ENCODE results near the gene DIABLO.
"Not testable (repeated sequence)": the region's sequence is repeated elsewhere in the genome, so short reads cannot be mapped to it uniquely, and the experiment has no call there.

The DIABLO gene

DNA sequence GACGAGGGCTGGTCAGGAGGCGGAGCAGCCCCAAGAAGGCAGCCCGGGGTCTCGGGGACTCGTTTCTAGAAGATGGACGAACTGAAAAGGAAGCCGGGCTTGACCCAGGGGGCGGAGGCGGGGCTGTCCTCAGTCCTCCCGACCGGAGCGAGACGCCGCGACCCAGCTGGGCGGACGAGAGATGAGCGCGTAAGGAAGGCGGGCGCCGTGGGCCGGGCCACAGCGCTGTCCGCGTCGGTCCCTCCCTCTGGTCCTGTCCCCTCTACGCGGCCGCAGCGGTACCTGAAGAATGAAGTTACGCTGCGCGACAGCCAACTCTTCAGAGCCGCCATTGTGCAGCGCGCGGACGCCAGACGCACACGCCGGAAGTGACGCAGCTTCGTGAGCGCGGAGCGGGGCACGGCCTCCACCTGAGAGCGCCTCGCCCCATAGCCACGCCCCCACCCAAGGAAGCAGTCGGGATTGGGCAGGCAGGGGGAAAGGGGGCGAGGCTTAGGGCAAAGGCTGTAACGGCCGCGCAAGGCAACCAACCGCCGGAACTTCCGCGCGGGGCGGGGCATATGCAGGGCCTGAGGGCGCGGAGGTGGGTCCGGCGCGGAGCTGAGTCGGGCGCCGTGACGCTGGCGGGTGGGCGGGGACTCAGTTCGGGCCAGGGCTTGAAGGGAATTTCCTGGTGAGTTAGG lies at the start of gene DIABLO:
Gene DIABLO, minus strand, starts transcription at position 370 of the 683 bp plus-strand sequence. Its CDS starts 38 bp downstream, at position 332.
- DNase-seq (ENCODE audit: low read depth), result peak; percentile 100

DNA sequence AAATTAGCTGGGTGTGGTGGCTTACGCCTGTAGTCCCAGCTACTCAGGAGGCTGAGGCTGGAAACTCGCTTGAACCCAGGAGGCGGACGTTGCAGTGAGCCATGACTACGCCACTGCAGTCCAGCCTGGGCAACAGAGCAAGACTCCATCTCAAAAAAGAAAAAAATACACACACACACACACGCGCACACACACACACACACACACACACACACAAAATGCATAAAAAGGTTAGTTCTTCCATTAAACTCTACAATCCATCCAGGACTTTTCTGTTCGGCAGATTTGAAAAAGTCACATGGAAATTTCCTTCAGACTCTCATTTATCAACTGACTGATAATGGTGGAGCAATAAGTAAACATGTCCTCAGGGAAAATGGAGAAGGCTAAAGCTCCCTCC lies 49.6 kb upstream of the DIABLO start:
- DNase-seq (ENCODE audit: low read depth), result no peak

DNA sequence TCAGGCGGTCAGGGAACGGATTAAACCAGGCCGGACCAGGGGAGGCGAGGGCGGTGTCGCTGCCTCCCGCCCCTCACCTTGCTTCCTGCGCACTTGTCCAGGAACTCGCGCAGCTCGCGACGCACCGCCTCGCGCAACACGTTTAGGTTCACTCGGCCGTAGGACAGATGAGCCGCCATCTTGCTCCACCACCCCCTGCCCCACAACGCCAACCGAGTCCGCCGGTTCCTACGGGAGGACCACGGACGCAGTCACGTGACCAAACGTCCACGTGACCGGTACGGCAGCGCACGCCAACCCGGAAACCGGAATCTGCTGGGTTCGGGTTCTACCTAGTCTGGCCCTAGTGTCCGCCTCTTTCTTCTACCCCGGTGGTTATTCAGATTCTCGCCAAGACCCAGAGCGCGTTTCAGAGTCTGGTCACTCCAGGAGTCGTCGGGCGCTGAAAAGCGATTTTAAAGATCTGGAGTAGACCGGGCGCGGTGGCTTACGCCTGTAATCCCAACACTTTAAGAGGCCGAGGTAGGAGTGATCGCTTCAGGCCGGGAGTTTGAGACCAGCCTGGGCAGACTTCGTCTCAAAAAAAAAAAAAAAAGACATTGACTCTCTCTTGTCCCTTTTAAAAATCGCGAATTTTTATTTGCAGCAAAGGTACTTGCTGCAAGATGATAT lies 40.5 kb upstream of the DIABLO start, which contains the start of gene VPS33A:
Gene VPS33A, minus strand, starts transcription at position 265 of the 672 bp plus-strand sequence. Its CDS starts 86 bp downstream, at position 179.
- DNase-seq (ENCODE audit: low read depth), result peak; percentile 91

DNA sequence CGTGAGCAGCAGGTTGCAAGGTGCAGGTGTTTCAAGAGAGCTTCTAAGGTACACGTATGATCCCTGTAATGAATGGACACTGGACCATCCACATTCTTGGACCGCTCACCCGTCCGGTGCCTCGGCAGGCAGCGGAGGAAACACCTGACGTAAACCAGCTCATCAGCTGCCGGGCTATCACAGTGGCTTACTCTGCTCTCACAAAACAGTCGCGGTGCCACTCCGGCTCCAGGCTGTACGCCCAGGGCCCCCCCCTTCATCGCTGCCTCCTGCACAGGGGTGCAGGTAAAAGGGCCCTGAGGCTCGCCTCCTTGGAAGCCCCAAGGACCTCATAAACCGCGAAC lies 40.0 kb upstream of the DIABLO start:
- DNase-seq (ENCODE audit: low read depth), result peak; percentile 24

DNA sequence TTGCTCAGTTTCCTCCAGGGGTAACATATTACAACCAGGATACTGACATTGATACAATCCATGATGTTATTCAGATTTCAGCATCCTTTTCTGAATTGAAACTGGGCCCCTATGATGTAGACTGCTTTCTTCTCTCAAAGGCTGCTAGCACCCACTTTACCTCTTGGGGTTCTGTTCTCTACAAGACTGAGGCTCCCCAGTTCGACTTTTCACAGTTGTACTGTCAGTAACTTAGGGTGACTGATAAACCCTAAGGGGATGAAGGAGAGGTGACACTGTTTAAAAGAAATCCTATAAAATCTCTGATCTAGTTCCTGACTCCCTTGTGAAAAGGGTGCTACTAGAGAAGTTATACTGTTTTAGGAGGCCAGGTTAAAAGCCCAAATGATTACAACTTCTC lies 39.6 kb upstream of the DIABLO start:
- DNase-seq (ENCODE audit: low read depth), result no peak

DNA sequence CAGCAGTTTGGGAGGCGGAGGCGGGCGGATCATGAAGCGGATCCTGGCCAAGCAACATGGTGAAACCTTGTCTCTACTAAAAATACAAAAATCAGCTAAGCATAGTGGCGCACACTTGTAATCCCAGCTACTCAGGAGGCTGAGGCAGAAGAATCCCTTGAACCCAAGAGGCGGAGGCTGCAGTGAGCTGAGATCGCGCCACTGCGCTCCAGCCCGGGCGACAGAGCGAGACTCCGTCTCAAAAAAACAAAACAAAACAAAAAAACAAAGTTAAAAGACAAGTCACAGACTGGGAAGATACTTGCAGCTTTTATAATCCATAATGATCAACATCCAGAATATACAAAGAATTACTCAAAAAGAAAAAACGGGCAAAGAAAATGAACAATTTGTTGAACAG lies 34.9 kb upstream of the DIABLO start:
- DNase-seq (ENCODE audit: low read depth), result not testable (repeated sequence)

DNA sequence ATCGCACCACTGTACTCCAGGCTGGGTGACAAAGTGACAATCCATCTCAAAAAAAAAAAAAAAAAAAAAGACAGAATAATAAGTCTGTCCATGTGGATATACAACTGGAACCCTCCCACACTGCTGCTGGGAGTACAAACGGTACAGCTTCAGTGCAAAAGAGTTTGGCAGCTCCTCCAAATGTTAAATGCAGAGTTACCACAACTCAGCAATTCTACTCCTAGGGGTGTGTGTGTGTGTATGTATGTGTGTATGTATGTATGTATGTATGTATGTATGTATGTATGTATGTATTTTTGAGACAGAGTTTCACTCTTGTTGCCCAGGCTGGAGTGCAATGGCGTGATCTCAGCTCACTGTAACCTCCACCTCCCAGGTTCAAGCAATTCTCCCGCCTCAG lies 33.1 kb upstream of the DIABLO start:
- not testable (repeated sequence) for DNase-seq (ENCODE audit: low read depth)

DNA sequence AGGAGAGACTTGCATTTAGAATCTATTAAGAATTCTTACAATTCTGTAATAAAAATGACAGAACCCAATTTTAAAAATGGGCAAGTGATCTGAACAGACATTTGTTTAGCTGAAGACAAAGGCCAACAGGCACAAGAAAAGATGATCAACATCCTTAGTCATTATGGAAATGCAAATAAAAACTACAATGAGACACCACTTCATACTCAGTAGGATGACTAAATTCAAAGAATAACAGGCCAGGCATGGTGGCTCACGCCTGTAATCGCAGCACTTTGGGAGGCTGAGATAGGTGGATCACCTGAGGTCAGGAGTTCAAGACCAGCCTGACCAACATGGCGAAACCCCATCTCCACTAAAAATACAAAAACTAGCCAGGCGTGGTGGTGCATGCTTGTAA lies 32.6 kb upstream of the DIABLO start:
- not testable (repeated sequence) for DNase-seq (ENCODE audit: low read depth)

DNA sequence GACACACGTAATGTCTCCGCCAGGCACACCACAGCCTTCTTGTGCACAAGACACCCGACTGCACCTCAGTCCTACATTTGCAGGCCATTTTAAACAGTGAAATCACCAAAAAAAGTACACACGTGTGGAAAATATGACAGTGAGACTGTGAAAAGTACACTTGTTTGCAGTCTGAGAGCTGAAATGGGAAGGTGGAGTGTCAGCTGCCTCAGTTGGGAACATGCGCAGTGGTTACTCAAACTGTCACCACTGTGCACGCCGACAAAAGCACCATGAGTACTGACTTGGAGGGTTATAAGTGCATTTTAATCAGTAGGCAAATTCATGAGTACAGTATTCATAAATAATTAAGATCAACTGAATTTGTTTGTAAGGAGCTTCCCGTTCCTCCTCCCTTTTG lies 24.7 kb upstream of the DIABLO start:
- DNase-seq (ENCODE audit: low read depth), result no peak

DNA sequence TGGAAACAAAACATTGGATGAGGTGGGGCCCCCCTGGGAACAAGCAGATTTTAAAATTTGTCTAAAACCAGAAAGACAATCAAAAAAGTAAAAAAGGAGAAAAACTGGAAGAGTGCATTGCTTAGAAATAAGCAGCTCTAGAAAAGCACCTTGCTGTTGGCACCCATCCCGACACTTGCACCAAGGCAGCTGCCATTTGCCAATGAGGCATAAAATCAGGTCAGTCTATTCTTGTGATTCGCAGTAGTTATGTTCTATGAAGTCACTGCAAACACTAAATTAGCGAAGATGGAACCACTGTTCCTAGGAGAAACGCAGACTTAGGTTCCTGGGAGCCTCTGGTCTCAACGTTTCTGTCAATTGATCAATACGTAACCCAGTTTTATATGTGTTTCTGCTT lies 24.2 kb upstream of the DIABLO start:
- DNase-seq (ENCODE audit: low read depth), result no peak

DNA sequence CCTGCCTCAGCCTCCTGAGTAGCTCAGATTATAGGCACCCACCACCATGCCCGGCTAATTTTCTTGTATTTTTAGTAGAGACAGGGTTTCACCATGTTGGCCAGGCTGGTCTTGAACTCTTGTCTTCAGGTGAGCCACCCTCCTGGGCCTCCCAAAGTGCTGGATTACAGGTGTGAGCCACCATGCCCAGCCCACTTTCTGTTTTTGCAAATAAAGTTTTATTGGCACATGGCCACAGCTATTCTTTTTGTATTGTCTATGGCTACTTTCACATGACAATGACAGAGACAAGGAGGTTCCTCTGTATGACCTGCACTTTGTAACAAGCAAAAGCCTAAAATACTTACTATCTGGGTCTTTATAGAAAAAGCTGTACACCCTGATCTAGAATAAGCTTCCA lies 19.7 kb upstream of the DIABLO start:
- no peak for DNase-seq (ENCODE audit: low read depth)

DNA sequence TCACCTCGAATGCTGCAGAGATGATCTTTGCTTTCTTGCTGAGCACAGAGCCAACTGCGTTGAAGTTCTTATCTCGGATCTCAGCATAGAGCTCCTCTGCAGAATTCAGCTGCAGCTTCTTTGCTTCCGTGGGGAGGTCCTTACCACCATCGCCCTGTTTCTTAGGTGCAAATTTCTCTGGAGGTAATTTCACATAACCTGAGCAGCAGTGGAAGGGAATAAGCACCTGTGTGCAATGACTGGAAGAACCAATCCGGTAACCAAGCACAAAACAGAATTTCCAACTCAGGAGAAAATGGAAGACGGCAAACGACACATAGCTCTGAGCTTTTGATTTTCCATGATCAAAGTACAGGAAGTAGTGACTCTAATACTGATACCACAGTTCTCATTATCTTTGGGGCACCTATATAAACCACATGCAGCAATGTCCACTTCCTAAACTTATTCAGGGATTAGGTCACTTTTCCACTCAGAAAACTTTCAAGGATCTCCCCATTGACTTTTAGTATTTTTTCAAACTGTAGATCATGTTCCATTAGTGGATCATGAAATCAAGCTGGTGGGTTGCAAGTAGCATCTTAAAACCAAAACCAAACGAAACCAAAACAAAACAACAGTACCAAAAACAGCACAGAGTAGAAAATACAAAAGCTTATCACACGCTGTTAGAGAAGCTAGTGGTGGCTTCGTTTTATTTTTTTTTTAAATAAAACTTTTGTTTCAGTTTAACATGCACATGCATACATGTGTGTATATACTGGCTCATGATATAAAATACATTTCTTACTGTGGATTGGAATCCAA lies 18.9 kb upstream of the DIABLO start:
- DNase-seq (ENCODE audit: low read depth), result no peak

DNA sequence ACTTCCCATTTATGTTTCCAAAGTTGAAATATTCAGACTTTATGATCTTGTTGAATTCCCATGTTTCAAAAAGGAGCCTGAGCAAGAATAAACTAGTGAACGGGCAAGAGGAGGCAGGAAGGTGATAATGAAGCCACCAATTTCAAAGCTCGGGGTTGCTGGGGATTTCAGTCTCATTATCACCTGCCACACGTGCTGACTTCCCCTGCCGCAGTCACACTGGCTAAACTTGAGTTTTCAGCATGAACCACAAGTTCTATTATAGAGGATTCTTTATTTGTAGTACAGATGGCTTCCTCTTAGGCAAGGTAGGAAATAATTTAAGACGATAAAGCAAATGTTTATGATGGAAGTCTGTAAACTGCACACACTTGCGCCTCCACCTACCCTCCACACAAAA lies 18.1 kb upstream of the DIABLO start:
- no peak for DNase-seq (ENCODE audit: low read depth)

DNA sequence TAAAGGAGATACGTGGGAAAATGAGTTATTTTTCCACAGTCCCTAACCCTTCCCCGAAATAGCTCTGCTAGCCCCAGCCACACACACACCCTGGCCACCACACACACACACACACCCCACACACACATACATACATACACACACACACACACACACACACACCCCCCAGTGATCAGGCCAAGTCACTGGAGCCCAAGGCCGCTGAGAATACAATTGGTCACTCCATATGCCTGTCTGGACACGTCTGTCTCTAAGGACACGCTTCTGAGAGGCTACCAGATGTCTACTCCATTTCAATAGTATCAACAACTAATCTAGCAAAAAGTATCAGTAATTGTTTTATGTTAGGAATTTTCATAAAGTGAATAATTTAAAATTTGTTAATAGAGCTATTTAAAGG lies 13.0 kb upstream of the DIABLO start:
- no peak for DNase-seq (ENCODE audit: low read depth)

DNA sequence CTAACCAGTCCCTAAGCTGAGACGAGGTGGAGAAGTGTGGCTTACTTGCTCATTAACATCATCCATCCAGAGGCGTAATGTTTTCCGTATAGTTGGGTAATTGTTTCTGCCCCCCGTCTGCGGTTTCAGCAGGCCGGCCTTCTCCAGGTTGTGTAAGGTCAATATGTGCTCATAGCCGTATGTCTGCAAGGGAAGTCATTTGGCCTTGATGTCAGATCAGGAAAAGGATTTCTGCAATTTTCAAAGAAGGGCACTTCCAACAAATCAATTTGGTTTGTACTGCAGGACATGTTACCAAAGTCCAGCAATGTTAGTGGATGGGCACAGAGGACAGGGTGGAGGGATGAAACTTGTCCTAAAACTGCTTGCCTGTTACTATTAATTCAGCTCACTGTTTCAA lies 9.9 kb upstream of the DIABLO start:
- no peak for DNase-seq (ENCODE audit: low read depth)

DNA sequence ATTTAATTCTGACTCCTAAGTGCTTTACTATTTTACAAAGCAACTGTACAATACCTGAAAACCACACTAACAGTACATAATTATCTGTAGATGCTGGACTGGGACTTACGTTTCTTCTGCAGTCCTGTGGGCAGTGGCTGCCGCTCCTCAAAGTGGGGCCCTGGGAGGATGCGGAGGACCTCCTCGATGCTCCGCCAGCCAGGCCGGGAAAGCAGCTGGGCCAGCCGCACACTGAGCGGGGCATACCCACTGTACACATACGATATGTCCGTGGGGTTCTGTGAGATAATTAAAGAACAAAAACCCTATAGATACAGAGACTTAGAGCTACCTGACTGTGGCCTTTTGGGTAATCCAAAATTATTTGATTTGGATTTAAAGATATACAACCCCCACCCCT lies 6.8 kb upstream of the DIABLO start:
- no peak for DNase-seq (ENCODE audit: low read depth)

DNA sequence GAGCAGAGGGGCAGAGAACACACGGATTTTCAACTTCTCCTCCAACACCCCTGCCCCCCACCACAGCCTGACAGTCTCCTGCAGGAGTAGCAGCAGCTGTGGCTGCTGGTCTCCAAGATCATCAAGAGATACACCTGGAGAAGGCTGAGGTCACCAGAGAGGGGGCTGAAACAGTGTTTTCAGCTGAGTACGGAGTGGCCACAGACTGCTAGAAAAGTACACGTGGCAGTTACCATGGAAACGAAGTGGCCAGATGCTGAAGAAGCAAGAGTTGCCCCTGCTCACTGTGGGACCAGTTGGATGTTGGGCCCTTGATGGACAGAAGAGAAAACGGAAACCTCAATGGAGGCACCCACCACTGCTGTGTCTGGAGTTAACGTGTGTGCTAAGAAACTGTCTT lies 4.9 kb upstream of the DIABLO start:
- DNase-seq (ENCODE audit: low read depth), result no peak

DNA sequence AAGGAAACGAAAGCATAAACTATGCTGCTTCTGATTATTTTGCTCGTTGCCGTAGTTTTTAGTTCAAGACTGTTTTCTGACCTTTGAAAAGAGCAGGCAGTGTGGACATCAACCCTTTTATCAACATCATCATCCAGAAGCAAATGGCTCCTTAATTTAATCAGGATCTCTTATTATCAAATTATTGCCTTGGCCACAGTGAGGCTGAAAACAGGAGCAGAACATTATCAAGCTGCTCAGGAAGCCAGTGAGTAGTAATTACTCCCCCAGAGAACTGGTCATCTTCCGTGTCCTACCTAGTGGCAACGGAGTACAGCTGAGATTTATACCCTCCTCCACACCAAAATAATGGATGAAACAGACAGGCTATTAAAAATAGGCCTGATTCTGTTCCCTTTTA lies 2.2 kb upstream of the DIABLO start:
- no peak for DNase-seq (ENCODE audit: low read depth)

DNA sequence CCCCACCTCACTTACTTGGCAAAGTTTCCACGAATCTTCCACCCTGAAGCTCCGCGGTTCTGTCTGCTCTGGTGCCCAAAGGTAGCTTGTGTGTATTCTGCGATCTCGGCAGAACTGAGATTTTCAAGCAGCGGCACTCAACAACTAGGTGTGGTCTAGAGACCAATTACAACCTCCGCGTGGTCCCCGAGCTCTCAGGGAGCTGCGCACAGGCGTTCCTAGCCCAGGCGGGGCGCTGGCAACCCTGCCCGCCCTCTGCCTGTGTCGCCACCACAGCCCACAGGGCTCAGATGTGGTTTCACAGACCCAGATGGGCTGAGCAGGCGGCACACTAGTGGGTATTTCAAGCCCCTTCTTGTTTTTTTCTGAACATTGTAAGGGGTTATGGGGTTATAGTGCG lies 1.5 kb upstream of the DIABLO start:
- no peak for DNase-seq (ENCODE audit: low read depth)

DNA sequence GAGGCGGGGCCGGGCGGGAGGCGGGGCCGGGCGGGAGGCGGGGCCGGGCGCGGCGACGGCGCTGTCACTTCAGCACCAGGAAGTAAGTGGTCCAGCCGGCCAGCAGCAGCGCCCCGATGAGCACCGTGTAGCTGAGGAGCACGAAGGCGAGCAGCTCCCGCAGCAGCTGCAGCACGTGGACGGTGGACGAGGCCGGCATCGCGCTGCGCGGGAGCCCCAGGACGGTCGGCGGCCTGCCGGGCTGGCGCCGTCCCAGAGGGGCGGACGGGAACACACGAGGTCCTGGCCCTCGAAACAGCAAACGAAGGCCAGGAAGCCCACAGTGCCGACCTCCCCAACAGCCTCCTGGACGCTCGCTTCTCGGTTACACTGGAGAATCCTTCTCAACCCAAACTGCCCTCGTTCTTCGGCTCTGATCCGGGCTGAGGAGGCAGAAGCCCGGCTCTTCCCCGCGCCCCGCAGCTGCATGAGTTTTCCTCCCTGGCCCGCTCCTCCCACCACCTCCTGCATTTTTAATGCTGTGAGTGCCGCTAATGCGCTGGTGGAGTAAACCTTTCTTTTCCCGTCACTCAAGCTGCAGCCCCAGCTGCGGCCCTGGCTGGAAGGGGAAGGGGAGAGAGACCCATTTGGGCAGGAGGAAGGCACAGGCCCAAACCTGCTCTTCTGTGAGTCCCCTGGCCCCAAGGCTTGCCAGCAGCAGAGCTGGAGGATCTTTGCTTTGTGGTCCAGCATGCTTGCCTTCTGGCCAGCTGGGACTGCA lies 694 bp upstream of the DIABLO start:
- no peak for DNase-seq (ENCODE audit: low read depth)

DNA sequence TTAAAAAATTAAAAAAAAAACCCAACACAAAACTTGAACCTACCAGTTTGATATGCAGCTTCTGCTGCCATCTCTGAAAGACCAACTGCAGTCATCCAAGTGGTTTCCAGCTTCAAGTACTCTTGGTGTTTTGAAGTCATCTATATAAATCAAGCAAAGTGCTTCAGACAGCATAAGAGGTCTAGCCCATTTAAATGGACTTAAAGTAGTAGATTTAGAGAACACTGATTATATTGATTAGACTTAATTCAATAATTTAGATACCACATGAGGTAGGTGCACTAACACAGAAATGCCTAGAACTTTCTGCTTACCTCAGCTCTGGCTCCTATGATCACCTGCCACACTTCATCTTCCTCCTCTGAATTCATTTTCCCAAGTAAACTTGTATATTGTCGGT lies 9.4 kb downstream of the DIABLO start:
- DNase-seq (ENCODE audit: low read depth), result no peak

DNA sequence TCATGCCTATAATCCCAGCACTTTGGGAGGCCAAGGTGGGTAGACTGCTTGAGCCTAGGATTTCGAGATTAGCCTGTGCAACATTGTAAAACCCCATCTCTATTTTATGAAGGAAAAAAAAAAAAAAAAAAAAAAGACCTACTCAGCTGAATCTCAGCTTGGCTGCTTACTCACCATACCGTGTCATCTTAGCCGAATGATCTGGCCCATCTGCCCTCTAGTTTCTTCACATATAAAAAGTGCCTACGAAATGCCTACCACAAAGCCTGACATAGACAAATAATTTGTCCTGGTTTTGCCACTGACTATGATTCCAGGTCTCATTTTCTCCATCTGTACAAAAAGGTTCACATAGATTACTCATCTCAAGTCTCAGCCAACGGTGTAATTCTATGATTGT lies 10.1 kb downstream of the DIABLO start:
- DNase-seq (ENCODE audit: low read depth), result no peak
